ENCODE measurements around the gene FSD1L.

DNA sequence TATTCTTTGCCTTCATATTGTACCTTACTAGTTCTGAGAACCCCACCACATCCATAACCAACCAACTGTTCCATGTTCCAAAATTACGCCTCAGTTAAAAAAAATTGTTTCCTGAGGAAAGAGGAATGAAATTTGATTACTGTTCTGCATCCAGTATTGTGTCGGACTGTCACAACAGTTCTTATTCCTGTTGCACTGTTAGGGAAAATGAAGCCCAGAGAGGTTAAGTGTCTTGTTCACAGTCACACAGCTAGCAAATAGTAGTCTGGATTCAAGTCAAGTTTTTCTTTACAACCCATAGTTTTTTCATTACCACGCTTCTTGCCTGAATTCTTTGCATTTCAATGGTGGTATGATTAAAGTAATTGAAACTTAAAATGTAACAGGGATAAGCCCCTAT lies 4.4 kb downstream of the FSD1L start:
- TF ChIP-seq POLR2A (IDR thresholded peaks at IDR 0.05), result no peak
- TF ChIP-seq CTCF (IDR thresholded peaks at IDR 0.05 in 8 of 11, conservative IDR thresholded peaks at IDR 0.05 in 3 of 11), result no peak
